GM18507 (cell line): ENCODE measurements around the gene COA5.
"Not testable (repeated sequence)": the region's sequence is repeated elsewhere in the genome, so short reads cannot be mapped to it uniquely, and the experiment has no call there.

ENCODE experiments used
- DNase-seq: peaks from one replicate; pipeline ENCODE4 v3.0.0; 2011; ENCODE audit warnings: low read depth; ENCODE audit not compliant: insufficient read length; ENCODE audit errors: extremely low spot score
- FAIRE-seq: peaks from 2 replicates; lab custom pipeline; 2011; peaks lifted over from hg19 to GRCh38; lab: Jason Lieb, UNC

Gene COA5

DNA sequence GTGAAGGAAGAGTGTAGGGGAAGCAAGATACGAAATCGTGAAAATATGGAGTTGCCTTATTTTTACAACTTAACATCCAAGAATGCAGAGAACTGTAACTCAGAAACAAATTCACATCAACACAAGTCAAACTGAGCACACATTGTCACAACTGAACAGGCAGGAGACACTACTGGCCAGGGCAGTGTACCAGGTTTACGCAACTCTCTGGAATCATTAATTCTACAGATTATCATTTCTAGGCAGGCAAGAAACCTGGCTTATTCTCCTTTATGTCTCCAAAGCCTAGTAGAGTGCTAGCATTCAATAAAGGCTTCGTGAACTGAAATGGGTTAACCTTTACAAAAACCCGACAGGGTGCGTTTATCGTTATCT is 584 bp downstream of the COA5 start:
- no peak for FAIRE-seq
- no peak for DNase-seq

- FAIRE-seq (no peak), DNase-seq (no peak)
These were observed 1.2 kb downstream of the COA5 start for GRCh38 chr2:98607104-98607503.

DNA sequence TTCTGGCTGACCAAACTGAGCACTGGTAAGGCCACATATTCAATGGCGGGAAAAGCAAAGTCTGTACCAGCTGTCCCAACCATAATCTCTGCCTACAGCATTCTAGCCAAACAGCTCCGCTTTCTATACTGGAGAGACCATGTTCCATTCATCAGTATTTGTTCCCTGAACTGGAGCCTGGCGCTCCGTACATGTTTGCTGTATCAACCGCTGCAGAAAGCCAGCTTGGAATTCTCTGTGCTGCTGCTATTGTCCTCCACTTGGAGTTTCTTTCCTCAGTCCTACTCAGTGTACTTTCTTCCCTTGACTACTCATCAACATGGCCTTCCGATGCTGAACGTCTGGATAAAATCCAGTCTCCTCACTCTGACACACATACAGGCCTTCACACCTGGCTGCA is 1.9 kb downstream of the COA5 start:
- DNase-seq, result no peak
- FAIRE-seq, result no peak

- DNase-seq (no peak), FAIRE-seq (no peak)
These were observed 3.2 kb downstream of the COA5 start for GRCh38 chr2:98605076-98605475.

GRCh38 chr2:98604547-98604946 is 3.8 kb downstream of the COA5 start:
- FAIRE-seq, result no peak

DNA sequence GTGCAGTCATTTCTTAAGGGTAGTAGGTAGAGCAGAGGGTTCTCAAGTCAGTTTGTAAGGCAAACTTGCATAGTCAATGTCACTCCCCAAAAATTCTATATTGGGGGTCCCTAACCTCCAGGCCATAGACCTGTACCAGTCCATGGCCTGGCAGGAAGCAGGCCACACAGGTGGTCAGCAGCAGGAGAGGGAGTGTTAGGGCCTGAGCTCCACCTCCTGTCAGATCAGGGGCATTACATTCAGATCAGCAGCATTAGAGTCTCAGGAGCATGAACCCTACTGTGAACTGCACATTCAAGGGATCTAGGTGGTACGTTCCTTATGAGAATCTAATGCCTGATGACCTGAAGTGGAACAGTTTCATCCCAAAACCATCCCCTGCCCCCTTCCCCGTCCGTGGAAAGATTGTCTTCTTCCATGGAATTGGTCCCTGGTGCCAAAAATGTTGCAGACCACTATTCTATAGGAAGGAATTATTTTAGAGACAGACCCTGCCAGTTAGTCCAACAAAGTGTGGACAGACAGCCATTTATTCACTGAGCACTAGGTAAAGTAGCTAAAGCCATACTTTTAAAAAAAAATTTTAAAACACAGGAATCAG is 6.7 kb downstream of the COA5 start:
- FAIRE-seq (peak; percentile 84), DNase-seq (no peak)

More at GRCh38 chr2:98604547-98604946, 3.8 kb downstream of the COA5 start:
- no peak for DNase-seq

GRCh38 chr2:98598781-98599428 is 9.4 kb downstream of the COA5 start:
- no peak for DNase-seq
- FAIRE-seq, result no peak

- FAIRE-seq, DNase-seq: not testable (repeated sequence)
These were observed 13.6 kb downstream of the COA5 start for GRCh38 chr2:98594665-98595064.

GRCh38 chr2:98592565-98592964 is 15.7 kb downstream of the COA5 start:
- DNase-seq (no peak), FAIRE-seq (no peak)

- FAIRE-seq (no peak), DNase-seq (no peak)
These were observed 18.8 kb downstream of the COA5 start for GRCh38 chr2:98589489-98589888.

GRCh38 chr2:98588880-98589431 is 19.4 kb downstream of the COA5 start:
- no peak for FAIRE-seq
- no peak for DNase-seq

DNA sequence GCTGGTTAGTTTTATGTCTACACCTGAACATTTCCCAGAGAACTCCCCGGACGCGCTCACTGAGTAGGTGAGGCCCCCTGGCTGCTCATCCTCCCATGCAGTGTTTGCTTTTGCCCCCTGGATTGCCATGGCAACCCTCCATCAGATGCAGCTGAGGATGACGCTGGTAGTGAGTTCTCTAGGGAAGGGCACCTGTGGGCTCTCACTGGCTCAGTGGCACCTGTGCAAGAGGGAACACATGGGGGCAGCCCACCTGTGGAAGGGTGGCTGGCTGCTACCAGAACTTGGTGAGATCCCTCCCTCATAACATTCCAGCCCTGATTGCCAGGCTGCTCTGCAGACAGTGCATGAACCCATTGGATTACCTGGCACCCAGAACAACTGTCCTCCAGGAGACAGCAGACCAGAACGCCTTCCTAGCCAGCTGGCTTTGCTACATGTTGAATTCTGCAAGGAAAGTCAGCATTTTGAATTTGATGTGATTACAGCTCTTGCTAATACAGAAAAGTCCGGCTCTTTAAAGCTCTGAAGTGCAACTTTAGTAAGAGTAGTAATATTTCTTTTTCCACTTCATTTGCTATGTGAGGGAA is 21.7 kb downstream of the COA5 start:
- no peak for FAIRE-seq
- no peak for DNase-seq

DNA sequence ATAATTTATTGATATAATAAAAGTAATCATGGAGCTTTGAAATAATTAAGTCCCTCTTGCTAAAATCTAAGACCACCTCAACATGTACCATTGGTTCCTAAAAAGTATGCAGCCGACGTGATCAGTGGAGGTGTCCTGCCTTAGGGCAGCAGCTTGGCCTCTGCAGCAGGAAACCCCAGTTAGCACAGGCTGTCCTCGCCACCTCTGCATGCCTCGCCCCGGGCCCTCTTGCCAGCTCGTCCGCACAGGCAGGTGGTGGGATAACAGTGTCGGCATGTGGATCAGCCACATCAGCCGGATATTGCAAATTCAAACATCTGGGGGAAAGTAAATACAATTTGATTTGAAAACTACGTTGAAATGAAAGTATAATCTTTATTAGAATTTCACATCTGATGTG is 22.9 kb downstream of the COA5 start:
- no peak for DNase-seq
- no peak for FAIRE-seq

GRCh38 chr2:98583816-98584618 is 24.3 kb downstream of the COA5 start:
- FAIRE-seq, result no peak
- DNase-seq, result no peak

DNA sequence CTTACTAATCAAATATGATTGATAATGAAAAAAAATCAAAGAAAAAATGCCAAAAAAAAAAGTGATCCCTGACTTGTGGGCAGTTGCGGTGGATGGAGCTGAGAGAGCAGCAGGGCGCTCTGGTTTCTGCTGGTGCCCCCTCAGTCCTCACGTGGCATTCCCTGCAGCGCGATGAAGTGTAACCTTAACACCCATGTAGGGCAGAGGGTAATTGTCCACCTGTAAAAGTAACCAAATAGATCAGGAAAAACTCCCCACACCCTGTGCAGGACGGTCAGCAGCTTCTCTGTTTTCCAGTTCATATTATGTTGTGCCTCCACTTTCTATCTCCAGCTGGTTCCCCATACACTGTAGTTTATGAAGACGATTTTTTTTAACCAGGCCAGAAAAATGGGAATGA is 25.0 kb downstream of the COA5 start:
- no peak for DNase-seq
- FAIRE-seq, result no peak

DNA sequence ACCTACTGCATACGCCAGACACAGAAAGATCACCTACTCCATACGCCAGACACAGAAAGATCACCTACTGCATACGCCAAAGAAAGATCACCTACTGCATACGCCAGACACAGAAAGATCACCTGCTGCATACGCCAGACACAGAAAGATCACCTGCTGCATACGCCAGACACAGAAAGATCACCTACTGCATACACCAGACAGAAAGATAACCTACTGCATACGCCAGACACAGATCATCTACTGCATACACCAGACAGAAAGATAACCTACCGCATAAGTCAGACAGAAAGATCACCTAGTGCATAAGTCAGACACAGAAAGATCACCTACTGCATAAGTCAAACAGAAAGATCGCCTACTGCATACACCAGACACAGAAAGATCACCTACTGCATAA is 25.8 kb downstream of the COA5 start:
- DNase-seq (no peak), FAIRE-seq (no peak)

DNA sequence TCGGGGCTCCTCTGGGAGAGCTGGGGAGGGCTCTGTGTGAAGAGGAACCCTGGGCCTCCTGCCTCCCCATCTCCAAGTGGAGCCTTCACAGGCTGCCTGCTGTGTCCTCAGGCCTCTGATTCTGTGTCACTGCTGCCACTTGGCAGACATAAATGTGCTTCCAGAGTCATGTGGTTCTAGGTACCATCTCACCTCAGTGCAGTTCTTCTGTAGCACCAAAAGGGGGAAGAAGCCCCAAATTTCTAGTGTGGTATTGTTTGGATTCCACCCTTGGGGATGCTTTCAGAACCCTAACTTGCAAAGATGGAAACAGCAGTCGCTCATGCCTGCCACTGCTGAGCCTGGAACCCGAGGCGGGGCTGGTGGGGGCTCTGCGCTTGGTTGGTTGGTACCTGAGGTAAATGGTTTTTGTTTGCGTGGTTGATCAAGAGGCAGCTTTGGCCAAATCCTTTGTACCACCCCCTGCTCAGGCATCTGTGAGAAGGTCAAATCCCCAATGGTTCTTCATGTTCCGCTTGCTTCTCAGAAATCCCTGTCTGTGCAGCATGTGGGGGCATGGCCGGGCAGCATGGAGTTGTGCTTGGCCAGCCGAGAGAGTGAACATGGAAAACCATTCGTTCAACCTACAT is 27.5 kb downstream of the COA5 start:
- FAIRE-seq, result no peak
- DNase-seq, result no peak

GRCh38 chr2:98579926-98580325 is 28.4 kb downstream of the COA5 start:
- no peak for DNase-seq
- no peak for FAIRE-seq

DNA sequence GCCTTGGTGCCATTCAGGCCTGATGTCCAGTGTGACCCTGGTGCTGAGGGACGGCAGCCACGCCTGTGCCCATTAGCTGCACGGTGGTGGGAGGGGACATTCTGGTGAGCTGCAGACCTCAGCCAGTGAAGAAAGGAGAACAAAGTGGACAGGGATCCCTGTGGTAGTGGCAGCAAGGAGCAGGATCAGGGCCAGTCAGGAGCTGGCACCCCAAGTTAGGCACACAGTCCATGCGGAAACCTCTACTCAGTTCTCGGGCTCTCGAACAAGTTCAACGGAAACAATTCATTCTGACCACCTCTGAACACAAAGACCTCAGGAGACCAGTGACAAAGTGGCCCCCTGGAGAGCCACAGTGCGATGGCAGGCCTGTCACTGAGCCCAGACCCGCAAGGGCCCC is 30.1 kb downstream of the COA5 start:
- FAIRE-seq, result no peak
- no peak for DNase-seq

- no peak for FAIRE-seq
- DNase-seq, result no peak
These were observed 31.0 kb downstream of the COA5 start for GRCh38 chr2:98577313-98577712.
